HepG2 (cell line): ENCODE results near the gene OSBPL3. TPM values are rescaled to one million over a fixed set of nuclear protein-coding genes. Genes with fewer than 3 reads are reported as not detected.

Source experiments
- ARID4A ChIP-seq: sonication (generic); formaldehyde crosslinking; IDR thresholded peaks from 2 replicates; pipeline ENCODE4 v1.5.0; 2020; ENCODE audit warnings: mild to moderate bottlenecking, missing genetic modification reagents, borderline replicate concordance
- CAMTA2 ChIP-seq: sonication (generic); formaldehyde crosslinking; IDR thresholded peaks from 2 replicates; pipeline ENCODE4 v1.4.0; 2020; ENCODE audit warnings: mild to moderate bottlenecking, missing genetic modification reagents, borderline replicate concordance
- FLYWCH1 ChIP-seq: sonication (generic); formaldehyde crosslinking; IDR thresholded peaks from 2 replicates; pipeline ENCODE4 v1.8.1; 2023; ENCODE audit warnings: mild to moderate bottlenecking, missing genetic modification reagents
- FOXO1 ChIP-seq: sonication (generic); formaldehyde crosslinking; IDR thresholded peaks from 2 replicates; pipeline ENCODE4 v1.4.0; 2020; ENCODE audit warnings: missing genetic modification reagents
- FOXP1 ChIP-seq, 2 experiments: fragments of 450-650 bp in 1 of 2; IDR thresholded peaks; 2 replicates each; pipeline ENCODE4 v1.6.1; 2017 to 2018; ENCODE audit warnings: antibody characterized with exemption in 1 of 2
- NFIB ChIP-seq: sonication (generic); formaldehyde crosslinking; IDR thresholded peaks from 2 replicates; pipeline ENCODE4 v1.9.0; 2021; ENCODE audit warnings: missing genetic modification reagents, mild to moderate bottlenecking, borderline replicate concordance
- NFYC ChIP-seq: IDR thresholded peaks from 2 replicates; pipeline ENCODE4 v1.6.1; 2016; ENCODE audit warnings: missing genetic modification reagents, missing compliant biosample characterization
- PHF20 ChIP-seq: sonication (generic); formaldehyde crosslinking; IDR thresholded peaks from 2 replicates; pipeline ENCODE4 v1.5.0; 2020; ENCODE audit warnings: mild to moderate bottlenecking, missing genetic modification reagents
- RELA ChIP-seq: sonication (generic); formaldehyde crosslinking; IDR thresholded peaks from 2 replicates; pipeline ENCODE4 v1.4.0; 2020; ENCODE audit warnings: missing genetic modification reagents
- ZC3H4 ChIP-seq: sonication (generic); formaldehyde crosslinking; IDR thresholded peaks from 2 replicates; pipeline ENCODE4 v1.4.0; 2020; ENCODE audit warnings: missing genetic modification reagents, borderline replicate concordance
- ZNF20 ChIP-seq: sonication (generic); formaldehyde crosslinking; IDR thresholded peaks from 2 replicates; pipeline ENCODE4 v1.4.0; 2020; ENCODE audit warnings: mild to moderate bottlenecking, moderate library complexity, missing genetic modification reagents
- ZNF354B ChIP-seq: sonication (generic); formaldehyde crosslinking; IDR thresholded peaks from 2 replicates; pipeline ENCODE4 v1.8.0; 2022; ENCODE audit warnings: mild to moderate bottlenecking, missing genetic modification reagents
- ZNF501 ChIP-seq: sonication (generic); formaldehyde crosslinking; IDR thresholded peaks from 2 replicates; pipeline ENCODE4 v1.5.1; 2020; ENCODE audit warnings: mild to moderate bottlenecking, moderate library complexity, missing genetic modification reagents
- ZNF557 ChIP-seq: sonication (generic); formaldehyde crosslinking; IDR thresholded peaks from 2 replicates; pipeline ENCODE4 v1.4.0; 2020; ENCODE audit warnings: missing genetic modification reagents
- ZNF766 ChIP-seq: sonication (generic); formaldehyde crosslinking; IDR thresholded peaks from 2 replicates; pipeline ENCODE4 v1.5.0; 2020; ENCODE audit warnings: missing genetic modification reagents, borderline replicate concordance
- polyA plus RNA-seq, 8 experiments: library from polyadenylated mRNA; depleted of rRNA in 3 of 8; stranded (reverse) in 7 of 8; unstranded in 1 of 8; fragments of >200 nt; fragmentation: Illumina TruSeq in 4 of 8; extraction: Trizol in 4 of 8; gene quantifications; 2 replicates each; pipeline versions ENCODE4 v1.2.1 to v1.2.3, GENCODE V29; 2011 to 2016; ENCODE audit warnings: low read depth in 4 of 8, missing spikeins in 1 of 8, mixed read lengths in 1 of 8; ENCODE audit not compliant: insufficient read depth in 1 of 8
- total RNA-seq, 5 experiments: library from RNA; depleted of rRNA; stranded (reverse); fragments of >200 nt; fragmentation: Illumina TruSeq; extraction: Trizol; gene quantifications; 2 replicates each; pipeline ENCODE4 v1.2.3, GENCODE V29; 2016; ENCODE audit warnings: low read depth in 1 of 5
- TF ChIP-seq, protein P1 (sequence below): sonication (generic); formaldehyde crosslinking; IDR thresholded peaks from 2 replicates; pipeline ENCODE4 v1.4.0; 2020; ENCODE audit warnings: missing genetic modification reagents, borderline replicate concordance
- TF ChIP-seq, protein P2 (sequence below): sonication (generic); formaldehyde crosslinking; IDR thresholded peaks from 2 replicates; pipeline ENCODE4 v1.8.1; 2023; ENCODE audit warnings: mild to moderate bottlenecking, missing genetic modification reagents, borderline replicate concordance
- TF ChIP-seq, protein P3 (sequence below): sonication (generic); formaldehyde crosslinking; IDR thresholded peaks from 2 replicates; pipeline ENCODE4 v1.5.1; 2020; ENCODE audit warnings: mild to moderate bottlenecking, missing genetic modification reagents, moderate library complexity
- TF ChIP-seq, protein P4 (sequence below): IDR thresholded peaks from 2 replicates; pipeline ENCODE4 v1.6.1; 2012; ENCODE audit warnings: low read length, improper control_type of control experiment

Gene OSBPL3
- total and polyA plus RNA-seq, 2 of the 13 experiments (the other 11 are each of a cell fraction or from before 2014, with no cell fraction given), result 8.8 to 28.9 TPM

DNA sequence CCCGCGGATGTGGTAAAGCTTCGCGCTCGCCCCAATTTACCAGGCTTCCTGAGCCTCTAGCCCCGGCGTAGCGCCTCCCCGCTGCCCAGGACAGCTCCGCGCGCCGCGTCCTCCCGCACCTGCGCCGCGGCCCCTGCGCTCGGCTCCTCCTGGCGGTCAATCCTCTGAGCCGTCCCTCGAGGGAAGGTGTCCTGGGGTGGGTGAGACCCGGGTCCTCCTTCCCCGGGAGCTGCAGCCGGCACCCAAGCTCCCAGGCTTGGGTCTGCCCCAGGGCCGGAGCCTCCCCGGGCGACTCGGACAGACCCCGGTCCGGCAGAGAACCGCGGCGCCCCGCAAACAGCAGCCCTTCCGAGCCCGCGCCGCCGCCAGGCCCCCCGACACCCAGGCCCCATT is 512 bp downstream of the OSBPL3 start (continued):
- TF ChIP-seq, protein P1, sequence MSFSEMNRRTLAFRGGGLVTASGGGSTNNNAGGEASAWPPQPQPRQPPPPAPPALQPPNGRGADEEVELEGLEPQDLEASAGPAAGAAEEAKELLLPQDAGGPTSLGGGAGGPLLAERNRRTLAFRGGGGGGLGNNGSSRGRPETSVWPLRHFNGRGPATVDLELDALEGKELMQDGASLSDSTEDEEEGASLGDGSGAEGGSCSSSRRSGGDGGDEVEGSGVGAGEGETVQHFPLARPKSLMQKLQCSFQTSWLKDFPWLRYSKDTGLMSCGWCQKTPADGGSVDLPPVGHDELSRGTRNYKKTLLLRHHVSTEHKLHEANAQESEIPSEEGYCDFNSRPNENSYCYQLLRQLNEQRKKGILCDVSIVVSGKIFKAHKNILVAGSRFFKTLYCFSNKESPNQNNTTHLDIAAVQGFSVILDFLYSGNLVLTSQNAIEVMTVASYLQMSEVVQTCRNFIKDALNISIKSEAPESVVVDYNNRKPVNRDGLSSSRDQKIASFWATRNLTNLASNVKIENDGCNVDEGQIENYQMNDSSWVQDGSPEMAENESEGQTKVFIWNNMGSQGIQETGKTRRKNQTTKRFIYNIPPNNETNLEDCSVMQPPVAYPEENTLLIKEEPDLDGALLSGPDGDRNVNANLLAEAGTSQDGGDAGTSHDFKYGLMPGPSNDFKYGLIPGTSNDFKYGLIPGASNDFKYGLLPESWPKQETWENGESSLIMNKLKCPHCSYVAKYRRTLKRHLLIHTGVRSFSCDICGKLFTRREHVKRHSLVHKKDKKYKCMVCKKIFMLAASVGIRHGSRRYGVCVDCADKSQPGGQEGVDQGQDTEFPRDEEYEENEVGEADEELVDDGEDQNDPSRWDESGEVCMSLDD (CRISPR knock-in tag), result peak; percentile 58; the same call in 1 of the 2 replicates
- TF ChIP-seq, protein P2, sequence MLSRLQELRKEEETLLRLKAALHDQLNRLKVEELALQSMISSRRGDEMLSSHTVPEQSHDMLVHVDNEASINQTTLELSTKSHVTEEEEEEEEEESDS, result 0 out of 2 replicates have a peak, but pooled peaks have one; percentile 44
- TF ChIP-seq, protein P3, sequence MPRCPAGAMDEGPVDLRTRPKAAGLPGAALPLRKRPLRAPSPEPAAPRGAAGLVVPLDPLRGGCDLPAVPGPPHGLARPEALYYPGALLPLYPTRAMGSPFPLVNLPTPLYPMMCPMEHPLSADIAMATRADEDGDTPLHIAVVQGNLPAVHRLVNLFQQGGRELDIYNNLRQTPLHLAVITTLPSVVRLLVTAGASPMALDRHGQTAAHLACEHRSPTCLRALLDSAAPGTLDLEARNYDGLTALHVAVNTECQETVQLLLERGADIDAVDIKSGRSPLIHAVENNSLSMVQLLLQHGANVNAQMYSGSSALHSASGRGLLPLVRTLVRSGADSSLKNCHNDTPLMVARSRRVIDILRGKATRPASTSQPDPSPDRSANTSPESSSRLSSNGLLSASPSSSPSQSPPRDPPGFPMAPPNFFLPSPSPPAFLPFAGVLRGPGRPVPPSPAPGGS, result 0 out of 2 replicates have a peak, but pooled peaks have one; percentile 33
- TF ChIP-seq FLYWCH1 (CRISPR knock-in tag), result no peak
- TF ChIP-seq RELA, result no peak
- no peak for TF ChIP-seq FOXO1
- no peak for TF ChIP-seq ZNF766 (CRISPR knock-in tag)
- no peak for TF ChIP-seq PHF20 (CRISPR knock-in tag)
- TF ChIP-seq, protein P4, sequence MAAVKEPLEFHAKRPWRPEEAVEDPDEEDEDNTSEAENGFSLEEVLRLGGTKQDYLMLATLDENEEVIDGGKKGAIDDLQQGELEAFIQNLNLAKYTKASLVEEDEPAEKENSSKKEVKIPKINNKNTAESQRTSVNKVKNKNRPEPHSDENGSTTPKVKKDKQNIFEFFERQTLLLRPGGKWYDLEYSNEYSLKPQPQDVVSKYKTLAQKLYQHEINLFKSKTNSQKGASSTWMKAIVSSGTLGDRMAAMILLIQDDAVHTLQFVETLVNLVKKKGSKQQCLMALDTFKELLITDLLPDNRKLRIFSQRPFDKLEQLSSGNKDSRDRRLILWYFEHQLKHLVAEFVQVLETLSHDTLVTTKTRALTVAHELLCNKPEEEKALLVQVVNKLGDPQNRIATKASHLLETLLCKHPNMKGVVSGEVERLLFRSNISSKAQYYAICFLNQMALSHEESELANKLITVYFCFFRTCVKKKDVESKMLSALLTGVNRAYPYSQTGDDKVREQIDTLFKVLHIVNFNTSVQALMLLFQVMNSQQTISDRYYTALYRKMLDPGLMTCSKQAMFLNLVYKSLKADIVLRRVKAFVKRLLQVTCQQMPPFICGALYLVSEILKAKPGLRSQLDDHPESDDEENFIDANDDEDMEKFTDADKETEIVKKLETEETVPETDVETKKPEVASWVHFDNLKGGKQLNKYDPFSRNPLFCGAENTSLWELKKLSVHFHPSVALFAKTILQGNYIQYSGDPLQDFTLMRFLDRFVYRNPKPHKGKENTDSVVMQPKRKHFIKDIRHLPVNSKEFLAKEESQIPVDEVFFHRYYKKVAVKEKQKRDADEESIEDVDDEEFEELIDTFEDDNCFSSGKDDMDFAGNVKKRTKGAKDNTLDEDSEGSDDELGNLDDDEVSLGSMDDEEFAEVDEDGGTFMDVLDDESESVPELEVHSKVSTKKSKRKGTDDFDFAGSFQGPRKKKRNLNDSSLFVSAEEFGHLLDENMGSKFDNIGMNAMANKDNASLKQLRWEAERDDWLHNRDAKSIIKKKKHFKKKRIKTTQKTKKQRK, result no peak
- TF ChIP-seq ZNF354B, result no peak
- TF ChIP-seq ZNF20, result no peak
- TF ChIP-seq NFYC (CRISPR knock-in tag), result no peak
- TF ChIP-seq ZNF501 (CRISPR knock-in tag), result no peak
- no peak for TF ChIP-seq ZC3H4
- peak; percentile 45; the same call in 1 of the 2 replicates for TF ChIP-seq CAMTA2
- TF ChIP-seq NFIB, result no peak
- no peak for TF ChIP-seq FOXP1 (IDR thresholded peaks at IDR 0.05)
- TF ChIP-seq FOXP1 (CRISPR knock-in tag; IDR thresholded peaks at IDR 0.05), result no peak
- TF ChIP-seq ZNF557 (CRISPR knock-in tag), result no peak
- peak; percentile 52; the same call in 1 of the 2 replicates for TF ChIP-seq ARID4A (CRISPR knock-in tag)
